ENCODE data around the gene ACMSD. TPM values are rescaled to one million over a fixed set of nuclear protein-coding genes. Genes with fewer than 3 reads are reported as not detected.

Gene ACMSD
- polyA plus RNA-seq, 1 experiment, result not detected

GRCh38 chr2:134950886-134951285 is 112.5 kb downstream of the ACMSD start:
- ChIA-PET POLR2A (no interaction called here), CTCF (interaction anchor here (1.2 to 1.3 kb wide), 3 partner anchors 31 to 759 kb away, joined by 3 to 5 read pairs (median 3); no protein-coding TSS in a partner anchor)
- no peak for TF ChIP-seq CTCF (IDR thresholded peaks at IDR 0.05; ENCODE audit: low read depth, low read length)
- Histone ChIP-seq H3K9me3 (ENCODE audit: control insufficient read depth, insufficient read depth, low read length) (no peaks in the 10 kb centered on the region), H3K4me3 (ENCODE audit: low read depth, low read length) (no peak overlapping the region), H3K27ac (ENCODE audit: low read depth, low read length) (no peak overlapping the region), H3K27me3 (ENCODE audit: control insufficient read depth, insufficient read depth, low read length) (no peaks in the 10 kb centered on the region)
- no peak for DNase-seq (ENCODE audit: low read depth, low spot score)

Small RNA genes lying within 50 kb of the gene (small RNA-seq; reads per million reads assigned to genes)
- gene AC110620.1 (ENCODE audit: insufficient read length, low read depth), result not detected
- gene MIR5590 (ENCODE audit: insufficient read length, low read depth), result not detected

Other genes starting within 250 kb of the ACMSD start
- 0.04 TPM in 1 of 2 replicates, not detected in the other for gene TMEM163, start 119.6 kb upstream of the ACMSD start, polyA plus RNA-seq (2011; rRNA removed)
- gene CCNT2, start 80.2 kb downstream of the ACMSD start, polyA plus RNA-seq (2011; rRNA removed), result 13.7 and 14.9 TPM in 2 replicates
- gene MAP3K19, start 208.8 kb downstream of the ACMSD start, polyA plus RNA-seq (2011; rRNA removed), result not detected in 2 replicates
- gene RAB3GAP1, start 213.7 kb downstream of the ACMSD start, polyA plus RNA-seq (2011; rRNA removed), result 42.6 and 47.5 TPM in 2 replicates